HG02840 (cell line): ENCODE data around the gene CEP89.
"Not testable (repeated sequence)": the region's sequence is repeated elsewhere in the genome, so short reads cannot be mapped to it uniquely, and the experiment has no call there.

Source experiments
- ATAC-seq: cut with Tn5 transposase; IDR thresholded peaks from one replicate; pipeline ENCODE4 v1.9.1; 2021; ENCODE audit warnings: mild to moderate bottlenecking, moderate library complexity, moderate number of reproducible peaks; ENCODE audit not compliant: unreplicated experiment, low FRiP score

Gene CEP89

GRCh38 chr19:32969549-32969948 is 2.2 kb downstream of the CEP89 start:
- ATAC-seq: no peak

DNA sequence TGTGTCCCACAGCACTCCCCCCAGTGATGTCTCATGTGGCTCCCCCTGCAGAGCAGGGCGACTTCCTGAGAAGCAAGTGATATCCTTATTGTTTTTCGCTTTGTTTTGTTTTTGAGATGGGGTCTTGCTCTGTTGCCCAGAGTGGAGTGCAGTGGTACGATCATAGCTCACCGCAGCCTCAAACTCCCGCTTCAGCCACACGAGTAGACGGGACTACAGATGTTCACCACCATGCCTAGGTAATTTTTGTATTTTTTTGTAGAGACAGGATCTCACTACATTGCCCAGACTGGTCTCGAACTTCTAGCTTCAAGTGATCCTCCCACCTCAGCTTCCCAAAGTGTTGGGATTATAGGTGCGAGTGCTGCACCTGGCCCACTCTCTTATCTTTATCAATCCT is 5.0 kb downstream of the CEP89 start:
- ATAC-seq: no peak

GRCh38 chr19:32945260-32945659 is 26.5 kb downstream of the CEP89 start:
- ATAC-seq: no peak

- ATAC-seq: not testable (repeated sequence)
Measured at GRCh38 chr19:32941273-32941672, 30.5 kb downstream of the CEP89 start.

DNA sequence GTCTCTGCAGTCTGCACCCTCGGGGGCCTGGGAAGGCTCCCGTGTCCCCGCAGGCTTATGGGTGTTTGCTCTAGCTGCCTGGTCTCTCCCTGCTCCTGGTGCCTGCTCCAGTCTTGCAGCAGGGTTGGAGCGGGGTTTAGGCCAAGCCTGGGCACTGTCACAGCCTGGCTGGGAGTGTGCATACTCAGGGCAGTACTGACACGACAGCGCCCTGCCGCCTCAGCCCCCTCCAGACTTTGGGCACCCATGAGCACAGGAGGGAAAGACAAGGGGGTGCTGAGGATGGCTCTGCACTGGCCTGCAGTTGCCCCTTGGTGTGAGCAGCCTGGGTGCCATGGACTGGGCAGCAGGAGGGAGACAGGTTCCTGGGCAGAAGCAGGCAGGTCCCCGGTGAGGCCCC is 35.7 kb downstream of the CEP89 start:
- ATAC-seq: no peak

DNA sequence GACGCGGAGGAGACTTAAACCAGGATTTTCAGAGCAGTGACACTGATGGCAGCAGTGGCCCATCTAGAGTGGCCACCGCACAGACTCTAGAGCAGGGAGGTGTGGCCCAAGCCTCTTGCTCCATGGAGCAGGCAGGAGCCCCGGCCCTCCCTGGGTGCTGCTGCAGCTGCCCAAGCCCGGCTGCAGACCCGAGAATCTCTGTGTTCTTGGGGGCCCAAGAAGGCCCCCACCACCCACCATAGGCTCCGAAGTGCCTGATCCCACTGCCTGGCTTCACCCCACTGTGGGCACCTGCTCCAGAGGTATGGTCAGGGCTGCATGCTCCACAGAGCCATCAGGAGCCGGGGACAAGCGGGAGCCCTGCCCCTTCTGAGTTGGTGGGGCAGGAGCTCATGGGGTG is 36.1 kb downstream of the CEP89 start:
- no peak for ATAC-seq

GRCh38 chr19:32933571-32933970 is 38.2 kb downstream of the CEP89 start:
- ATAC-seq: no peak

- ATAC-seq: no peak
Measured at GRCh38 chr19:32930567-32930966, 41.2 kb downstream of the CEP89 start.

- no peak for ATAC-seq
Measured at GRCh38 chr19:32928806-32929205, 43.0 kb downstream of the CEP89 start.

DNA sequence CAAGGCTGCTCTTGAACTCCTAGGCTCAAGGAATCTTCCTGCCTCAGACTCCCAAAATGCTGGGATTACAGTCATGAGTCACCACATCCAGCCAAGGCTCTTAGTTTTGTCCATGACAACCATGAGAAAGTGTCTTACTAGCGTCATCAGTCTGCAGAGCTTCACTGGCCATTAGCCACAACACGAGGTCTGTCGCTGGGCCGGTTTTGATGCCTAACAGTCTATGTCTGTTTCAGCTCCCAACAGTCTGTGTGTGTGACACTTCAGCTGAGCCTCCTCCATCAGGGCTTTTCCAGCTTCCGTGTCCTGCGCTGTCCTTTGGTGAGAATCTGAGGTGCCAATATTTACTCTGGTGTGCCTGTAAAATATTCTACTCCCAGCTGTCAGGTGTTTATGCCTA is 47.6 kb downstream of the CEP89 start:
- ATAC-seq: no peak

DNA sequence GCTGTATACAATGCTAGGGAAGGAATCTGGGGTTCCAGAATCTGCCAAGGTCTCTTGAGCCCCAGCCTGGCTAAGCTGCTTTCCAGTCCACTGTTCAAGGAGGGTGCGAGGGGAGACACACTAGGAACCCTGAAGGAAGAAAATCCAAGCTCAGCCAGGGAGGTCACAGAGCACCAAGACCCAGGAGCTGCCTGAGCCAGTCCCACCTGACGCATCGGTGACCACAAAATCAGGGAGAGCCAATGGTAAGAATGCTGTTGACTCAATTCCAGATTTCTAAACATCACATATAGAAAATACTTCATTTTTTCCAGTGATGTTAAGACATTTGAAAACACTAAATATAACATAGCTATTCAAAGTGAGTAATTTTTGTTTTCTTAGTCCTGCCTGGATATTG is 50.1 kb downstream of the CEP89 start:
- no peak for ATAC-seq

- ATAC-seq: no peak
Measured at GRCh38 chr19:32919365-32919764, 52.4 kb downstream of the CEP89 start.

DNA sequence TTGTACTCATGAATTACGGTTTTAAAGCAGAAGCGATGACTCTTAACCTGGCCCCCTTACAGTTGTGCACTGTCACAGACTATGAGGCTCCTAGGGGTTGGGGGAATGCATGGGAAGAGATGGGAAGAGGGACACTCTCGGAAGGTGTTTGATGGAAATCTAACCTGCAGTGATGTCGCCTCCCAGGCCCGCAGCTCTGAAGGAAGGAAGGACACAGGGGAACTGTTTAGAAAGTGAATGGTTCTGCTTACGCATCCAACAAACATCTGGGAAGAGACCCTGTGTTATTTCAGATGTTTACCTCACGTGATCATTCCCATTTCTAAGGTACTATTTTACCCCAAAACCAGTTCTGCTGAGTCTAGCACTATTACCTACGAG is 54.2 kb downstream of the CEP89 start:
- no peak for ATAC-seq

DNA sequence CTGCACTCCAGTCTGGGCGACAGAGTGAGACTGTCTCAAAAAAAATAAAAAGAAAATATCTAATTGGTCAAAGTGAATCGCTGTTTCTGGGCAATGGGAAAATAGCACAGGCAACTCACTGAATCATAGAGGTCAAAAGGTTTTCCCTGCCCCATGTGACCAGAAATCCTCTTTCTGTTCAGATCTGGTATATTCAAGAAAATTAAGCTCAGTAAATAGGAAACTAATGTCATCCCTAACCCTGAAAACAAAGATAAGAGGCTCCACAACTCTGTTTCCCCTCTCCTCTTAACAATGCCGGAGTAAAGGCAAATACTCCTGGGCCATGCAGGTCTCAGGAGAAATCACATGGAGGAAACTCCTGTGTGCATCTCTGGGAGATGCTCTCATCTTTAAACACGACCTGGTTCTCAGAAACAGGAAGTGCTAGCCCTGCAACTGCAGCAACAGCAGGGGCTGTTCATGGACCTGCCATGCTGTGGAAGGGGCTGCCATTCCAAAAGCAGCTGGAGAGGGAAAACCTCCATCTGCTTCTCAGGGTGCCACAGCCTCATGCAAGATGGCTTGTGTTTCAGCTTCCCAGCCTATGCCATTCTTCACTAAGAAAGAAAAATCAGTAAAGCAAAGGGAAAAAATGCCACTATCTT is 54.7 kb downstream of the CEP89 start:
- ATAC-seq: no peak

DNA sequence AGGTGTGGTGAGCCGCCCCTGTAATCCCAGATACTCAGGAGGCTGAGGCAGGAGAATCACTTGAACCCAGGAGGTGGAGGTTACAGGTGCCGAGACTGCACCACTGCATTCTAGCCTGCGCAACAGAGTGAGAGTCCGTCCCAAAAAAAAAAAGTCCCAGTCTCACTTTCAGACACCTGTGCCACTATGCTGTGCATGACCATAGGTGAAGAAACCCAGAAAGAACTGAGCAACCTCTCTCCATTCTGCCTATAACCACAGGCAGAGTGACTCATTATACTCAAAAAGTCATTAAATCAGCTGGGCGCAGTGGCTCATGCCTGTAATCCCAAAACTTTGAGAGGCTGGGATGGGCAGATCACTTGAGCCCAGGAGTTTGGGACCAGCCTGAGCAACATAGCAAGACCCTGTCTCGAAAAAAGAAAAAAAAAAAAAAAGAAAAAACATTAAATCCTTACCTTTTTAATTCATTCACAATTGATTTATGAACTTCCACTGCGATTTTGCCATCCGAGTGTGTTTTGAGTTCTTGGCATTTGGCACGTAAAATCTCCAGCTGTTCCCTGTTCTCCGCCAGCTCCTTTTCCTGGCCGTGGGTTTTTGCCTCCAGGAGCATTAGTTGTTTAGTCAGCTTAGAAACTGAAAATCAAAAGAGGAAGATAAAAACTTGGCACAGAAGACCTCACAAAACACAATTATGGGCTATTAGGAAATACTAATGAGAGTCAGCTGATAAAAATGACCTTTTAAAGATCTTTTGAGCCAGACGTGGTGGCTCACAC is 56.7 kb downstream of the CEP89 start:
- ATAC-seq: no peak

GRCh38 chr19:32911467-32911866 is 60.3 kb downstream of the CEP89 start:
- no peak for ATAC-seq

DNA sequence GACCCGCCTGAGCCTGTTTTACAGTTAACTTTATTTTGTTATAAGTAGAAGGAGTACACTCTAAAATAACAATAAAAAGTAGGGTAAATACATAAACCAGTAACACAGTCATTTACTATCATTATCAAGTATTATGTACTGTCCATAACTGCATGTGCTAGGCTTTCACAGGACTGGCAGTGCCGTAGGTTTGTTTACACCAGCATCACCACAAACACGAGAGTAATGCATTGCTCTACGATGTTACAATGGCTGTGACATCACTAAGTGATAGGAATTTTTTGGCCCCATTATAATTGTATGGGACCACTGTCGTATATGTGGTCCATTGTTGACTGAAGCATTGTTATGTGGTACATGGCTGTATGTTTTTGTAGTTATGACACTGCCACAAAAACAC is 60.9 kb downstream of the CEP89 start:
- ATAC-seq: no peak

DNA sequence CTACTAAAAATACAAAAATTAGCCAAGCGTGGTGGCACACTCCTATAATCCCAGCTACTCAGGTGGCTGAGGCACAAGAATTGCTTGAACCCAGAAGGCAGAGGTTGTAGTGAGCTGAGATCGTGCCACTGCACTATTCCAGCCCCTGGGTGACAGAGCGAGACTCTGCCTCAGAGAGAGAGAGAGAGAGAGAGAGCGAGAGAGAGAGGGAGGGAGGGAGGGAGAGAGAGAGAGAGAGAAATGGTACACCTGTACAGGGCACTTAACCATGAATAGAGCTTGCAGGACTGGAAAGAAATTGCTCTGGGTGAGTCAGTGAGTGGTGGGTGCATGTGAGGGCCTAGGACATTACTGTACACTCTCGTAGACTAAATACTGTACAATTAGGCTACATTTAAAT is 61.7 kb downstream of the CEP89 start:
- no peak for ATAC-seq

GRCh38 chr19:32909257-32909656 is 62.5 kb downstream of the CEP89 start:
- no peak for ATAC-seq

- ATAC-seq: no peak
Measured at GRCh38 chr19:32908641-32909190, 63.0 kb downstream of the CEP89 start.

DNA sequence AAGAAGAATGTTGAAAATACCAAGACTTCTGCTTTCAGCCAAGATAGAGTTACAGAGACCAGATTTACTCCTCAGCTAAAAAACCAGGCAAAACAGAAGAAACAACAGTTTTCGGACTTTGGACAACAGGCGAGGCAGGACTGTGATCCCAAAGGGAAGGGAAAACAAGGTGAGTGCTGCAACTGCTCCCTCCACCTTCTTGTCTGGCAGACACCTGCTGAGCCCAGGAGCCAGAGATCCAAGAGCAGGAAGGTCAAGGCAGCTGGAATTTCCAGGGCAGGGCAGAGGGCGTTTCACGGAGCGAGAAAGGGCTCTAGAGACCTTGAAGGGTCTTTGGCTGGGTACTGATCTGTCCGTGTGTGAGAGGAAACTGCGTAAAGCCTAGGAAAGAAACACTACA is 69.3 kb downstream of the CEP89 start:
- no peak for ATAC-seq
